Loucy (cell line): ENCODE measurements around the gene HDC.

Experiments
- H2AFZ ChIP-seq: fragments of 200-600 bp; sonication (generic); 2 replicates; pipeline ENCODE4 v1.6.0; 2016; ENCODE audit warnings: antibody characterized with exemption, mild to moderate bottlenecking, low read length, moderate library complexity
- H3F3A ChIP-seq: fragments of 200-600 bp; 2 replicates; pipeline ENCODE4 v1.6.0; 2016; ENCODE audit warnings: antibody characterized with exemption, low read depth, mild to moderate bottlenecking
- H3K27me3 ChIP-seq: fragments of 200-600 bp; sonication (generic); 2 replicates; pipeline ENCODE4 v1.6.1; 2014; ENCODE audit warnings: low read length, mild to moderate bottlenecking; ENCODE audit not compliant: insufficient read depth, poor library complexity, severe bottlenecking
- H3K36me3 ChIP-seq: fragments of 200-600 bp; sonication (generic); 2 replicates; pipeline ENCODE4 v1.6.1; 2016; ENCODE audit warnings: low read length; ENCODE audit not compliant: insufficient read depth
- H3K4me1 ChIP-seq: fragments of 200-600 bp; sonication (generic); 2 replicates; pipeline ENCODE4 v1.5.1; 2014; ENCODE audit warnings: low read length, mild to moderate bottlenecking; ENCODE audit not compliant: insufficient read depth, poor library complexity, severe bottlenecking
- H3K4me2 ChIP-seq: fragments of 200-600 bp; sonication (generic); 2 replicates; pipeline ENCODE4 v1.6.0; 2014; ENCODE audit warnings: antibody characterized with exemption, low read length, low read depth, mild to moderate bottlenecking; ENCODE audit not compliant: poor library complexity, severe bottlenecking
- H3K4me3 ChIP-seq: fragments of 200-600 bp; sonication (generic); 2 replicates; pipeline ENCODE4 v1.5.1; 2014; ENCODE audit warnings: low read length, mild to moderate bottlenecking, mixed read lengths; ENCODE audit not compliant: poor library complexity, severe bottlenecking
- H3K79me2 ChIP-seq: fragments of 200-600 bp; sonication (generic); 2 replicates; pipeline ENCODE4 v1.6.1; 2014; ENCODE audit warnings: low read length; ENCODE audit not compliant: insufficient read depth
- H3K9ac ChIP-seq: fragments of 200-600 bp; sonication (generic); 2 replicates; pipeline ENCODE4 v1.6.0; 2014; ENCODE audit warnings: mild to moderate bottlenecking, low read depth, low read length, moderate library complexity; ENCODE audit not compliant: poor library complexity, severe bottlenecking
- H3K9me2 ChIP-seq: fragments of 200-600 bp; sonication (generic); replicated peaks from 2 replicates; pipeline ENCODE4 v1.6.1; 2016; ENCODE audit warnings: low read depth, low read length, mixed read lengths
- H3K9me3 ChIP-seq: fragments of 200-600 bp; sonication (generic); 2 replicates; pipeline ENCODE4 v1.6.1; 2014; ENCODE audit warnings: mild to moderate bottlenecking, antibody characterized with exemption, low read length, low read depth; ENCODE audit not compliant: insufficient read depth
- H4K20me1 ChIP-seq: fragments of 200-600 bp; sonication (generic); 2 replicates; pipeline ENCODE4 v1.6.0; 2014; ENCODE audit warnings: antibody characterized with exemption, low read length, mild to moderate bottlenecking; ENCODE audit not compliant: insufficient read depth, poor library complexity, severe bottlenecking
- CTCF ChIP-seq: fragments of 200-600 bp; sonication (generic); conservative IDR thresholded peaks from 2 replicates; pipeline ENCODE4 v1.5.1; 2014; ENCODE audit warnings: mild to moderate bottlenecking, antibody characterized with exemption, low read length
- EZH2phosphoT487 ChIP-seq: fragments of 200-600 bp; IDR thresholded peaks from 2 replicates; pipeline ENCODE4 v1.6.1; 2018; ENCODE audit warnings: antibody characterized with exemption, mild to moderate bottlenecking, moderate library complexity, borderline replicate concordance

Gene HDC

GRCh38 chr15:50304836-50305235 lies 39.3 kb upstream of the HDC start:
- Histone ChIP-seq H3K79me2 (peaks cover 13% of the 10 kb centered on the region; the same call in 1 of the 2 replicates), H3K4me3 (no peak overlapping the region), H3K4me1 (no peaks in the 10 kb centered on the region), H3K27me3 (no peaks in the 10 kb centered on the region), H3K36me3 (peaks cover 84% of the 10 kb centered on the region), H3K9me3 (peaks cover 18% of the 10 kb centered on the region; the same call in 1 of the 2 replicates), H3K4me2 (no peak overlapping the region), H3K9ac (no peak overlapping the region), H4K20me1 (no peaks in the 10 kb centered on the region), H3F3A (0 out of 2 replicates have a peak, but pooled peaks cover 3% of the 10 kb centered on the region), H3K9me2 (no peaks in the 10 kb centered on the region), H2AFZ (no peak overlapping the region)
- TF ChIP-seq CTCF (no peak), EZH2phosphoT487 (no peak)

- H3K9me2 ChIP-seq, result no peaks in the 10 kb centered on the region
- H3K79me2 ChIP-seq, result peaks cover 7% of the 10 kb centered on the region; the same call in 1 of the 2 replicates
- H2AFZ ChIP-seq, result no peak overlapping the region
- TF ChIP-seq CTCF (no peak), EZH2phosphoT487 (no peak)
- no peaks in the 10 kb centered on the region for H3K27me3 ChIP-seq
- H3K4me1 ChIP-seq, result no peaks in the 10 kb centered on the region
- no peak overlapping the region for H3K4me3 ChIP-seq
- no peak overlapping the region for H3K4me2 ChIP-seq
- H4K20me1 ChIP-seq, result no peaks in the 10 kb centered on the region
- peaks cover 9% of the 10 kb centered on the region; the same call in 1 of the 2 replicates for H3K9me3 ChIP-seq
- H3K36me3 ChIP-seq, result peaks cover 87% of the 10 kb centered on the region
- no peak overlapping the region for H3K9ac ChIP-seq
- H3F3A ChIP-seq, result no peaks in the 10 kb centered on the region
Measured at GRCh38 chr15:50302581-50302980, 37.1 kb upstream of the HDC start.

GRCh38 chr15:50298340-50298739 lies 32.8 kb upstream of the HDC start:
- H3K9me3 ChIP-seq, result no peaks in the 10 kb centered on the region
- H3K4me1 ChIP-seq, result no peaks in the 10 kb centered on the region
- H3K9ac ChIP-seq, result no peak overlapping the region
- no peak overlapping the region for H2AFZ ChIP-seq
- no peaks in the 10 kb centered on the region for H3K27me3 ChIP-seq
- H3K9me2 ChIP-seq, result no peaks in the 10 kb centered on the region
- H3K36me3 ChIP-seq, result peaks cover 87% of the 10 kb centered on the region
- no peak overlapping the region for H3K4me2 ChIP-seq
- H3K79me2 ChIP-seq, result no peaks in the 10 kb centered on the region
- H4K20me1 ChIP-seq, result no peaks in the 10 kb centered on the region
- TF ChIP-seq EZH2phosphoT487, result no peak
- no peak for TF ChIP-seq CTCF
- no peak overlapping the region for H3K4me3 ChIP-seq
- H3F3A ChIP-seq, result no peaks in the 10 kb centered on the region
